Thoracic aorta (tissue), 2 donors: Measurements from ENCODE around the gene ABLIM2. TPM values are rescaled to one million over a fixed set of nuclear protein-coding genes. Genes with fewer than 3 reads are reported as not detected.

Source experiments
- ATAC-seq: fragments of 150-250 bp; one replicate; pipeline ENCODE4 v1.8.0; 2017; ENCODE audit warnings: low read depth; ENCODE audit not compliant: insufficient number of reproducible peaks, low FRiP score
- DNase-seq: peaks from one replicate; pipeline ENCODE4 v3.0.0-alpha.2; 2020; ENCODE audit warnings: low spot score
- H3K27ac ChIP-seq, 2 donors: fragments of 200-600 bp; sonication (generic); 1 replicate in 1 of 2; 2 replicates in 1 of 2; pipeline ENCODE4 v1.5.1; 2016; ENCODE audit warnings: mild to moderate bottlenecking in 2 of 2, moderate library complexity in 2 of 2
- H3K27me3 ChIP-seq: fragments of 200-600 bp; sonication (generic); replicated peaks from 2 replicates; pipeline ENCODE4 v1.6.0; 2016; ENCODE audit warnings: mild to moderate bottlenecking; ENCODE audit not compliant: insufficient read depth
- H3K36me3 ChIP-seq: fragments of 200-600 bp; sonication (generic); one replicate; pipeline ENCODE4 v1.5.1; 2016
- H3K4me1 ChIP-seq, 2 donors: fragments of 200-600 bp; sonication (generic); 1 replicate in 1 of 2; 2 replicates in 1 of 2; pipeline versions ENCODE4 v1.5.1 to v1.6.0; 2016; ENCODE audit warnings: low read depth in 2 of 2, mild to moderate bottlenecking in 1 of 2; ENCODE audit not compliant: control insufficient read depth in 1 of 2
- H3K4me3 ChIP-seq: fragments of 200-600 bp; sonication (generic); 2 replicates; pipeline ENCODE4 v1.5.1; 2016; ENCODE audit warnings: mild to moderate bottlenecking
- H3K9me3 ChIP-seq: fragments of 200-600 bp; sonication (generic); 2 replicates; pipeline ENCODE4 v1.5.1; 2016
- total RNA-seq, 2 donors: library from RNA; depleted of rRNA; stranded (reverse); fragments of >200 nt; gene quantifications; one replicate each; pipeline versions ENCODE4 v1.1.0 to v1.2.3, GENCODE V29; 2016
- TF ChIP-seq, protein P1 (sequence below): fragments of 200-600 bp; sonication (generic); IDR thresholded peaks from one replicate; pipeline ENCODE4 v1.5.1; 2019; ENCODE audit warnings: antibody characterized with exemption

ABLIM2 gene
- total RNA-seq, 2 donors from 2014 or later = 25.6 to 28.6 TPM

DNA sequence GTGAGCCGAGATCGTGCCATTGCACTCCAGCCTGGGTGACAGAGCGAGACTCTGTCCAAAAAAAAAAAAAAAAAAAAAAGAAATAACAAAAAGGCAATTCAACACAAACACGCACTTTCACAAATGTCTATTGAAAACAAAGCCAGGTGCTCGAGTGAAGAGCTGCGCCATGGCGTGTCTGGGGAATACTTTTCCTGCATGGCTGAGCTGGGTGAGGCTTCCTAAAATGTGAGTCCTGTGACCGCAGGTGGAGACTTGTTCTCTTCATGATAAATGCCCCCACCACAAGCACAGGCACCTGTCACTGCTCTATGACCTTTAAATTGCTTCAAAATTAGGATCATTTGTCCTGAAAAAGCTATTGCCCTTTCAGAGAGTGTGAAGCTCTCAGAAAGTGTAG is 4.0 kb upstream of the ABLIM2 start:
- Histone ChIP-seq H3K36me3 (no peaks in the 10 kb centered on the region), H3K27ac (no peak overlapping the region), H3K4me3 (no peak overlapping the region), H3K27me3 (no peaks in the 10 kb centered on the region), H3K4me1 (peaks cover 12 to 21% of the 10 kb centered on the region in 2 donors), H3K9me3 (no peaks in the 10 kb centered on the region)
- TF ChIP-seq, protein P1, sequence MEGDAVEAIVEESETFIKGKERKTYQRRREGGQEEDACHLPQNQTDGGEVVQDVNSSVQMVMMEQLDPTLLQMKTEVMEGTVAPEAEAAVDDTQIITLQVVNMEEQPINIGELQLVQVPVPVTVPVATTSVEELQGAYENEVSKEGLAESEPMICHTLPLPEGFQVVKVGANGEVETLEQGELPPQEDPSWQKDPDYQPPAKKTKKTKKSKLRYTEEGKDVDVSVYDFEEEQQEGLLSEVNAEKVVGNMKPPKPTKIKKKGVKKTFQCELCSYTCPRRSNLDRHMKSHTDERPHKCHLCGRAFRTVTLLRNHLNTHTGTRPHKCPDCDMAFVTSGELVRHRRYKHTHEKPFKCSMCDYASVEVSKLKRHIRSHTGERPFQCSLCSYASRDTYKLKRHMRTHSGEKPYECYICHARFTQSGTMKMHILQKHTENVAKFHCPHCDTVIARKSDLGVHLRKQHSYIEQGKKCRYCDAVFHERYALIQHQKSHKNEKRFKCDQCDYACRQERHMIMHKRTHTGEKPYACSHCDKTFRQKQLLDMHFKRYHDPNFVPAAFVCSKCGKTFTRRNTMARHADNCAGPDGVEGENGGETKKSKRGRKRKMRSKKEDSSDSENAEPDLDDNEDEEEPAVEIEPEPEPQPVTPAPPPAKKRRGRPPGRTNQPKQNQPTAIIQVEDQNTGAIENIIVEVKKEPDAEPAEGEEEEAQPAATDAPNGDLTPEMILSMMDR = no peak
- ATAC-seq (no peak), DNase-seq (no peak)

- Histone ChIP-seq H3K27me3 (no peaks in the 10 kb centered on the region), H3K9me3 (no peaks in the 10 kb centered on the region), H3K4me1 (peaks cover 15 to 40% of the 10 kb centered on the region in 2 donors), H3K4me3 (no peak overlapping the region), H3K27ac (no peak overlapping the region), H3K36me3 (no peaks in the 10 kb centered on the region)
- DNase-seq (no peak), ATAC-seq (no peak)
- TF ChIP-seq, protein P1 = no peak
These were observed 2.0 kb upstream of the ABLIM2 start for GRCh38 chr4:8160572-8160971.

- TF ChIP-seq, protein P1 = no peak
- H3K4me3 ChIP-seq = no peak overlapping the region
- ATAC-seq = no peak
- DNase-seq = no peak
- peaks cover 15 to 44% of the 10 kb centered on the region in 2 donors for H3K4me1 ChIP-seq
- H3K9me3 ChIP-seq = no peaks in the 10 kb centered on the region
- no peak overlapping the region for H3K27ac ChIP-seq
- no peaks in the 10 kb centered on the region for H3K27me3 ChIP-seq
- no peaks in the 10 kb centered on the region for H3K36me3 ChIP-seq
These were observed 1.6 kb upstream of the ABLIM2 start for GRCh38 chr4:8160233-8160560.

DNA sequence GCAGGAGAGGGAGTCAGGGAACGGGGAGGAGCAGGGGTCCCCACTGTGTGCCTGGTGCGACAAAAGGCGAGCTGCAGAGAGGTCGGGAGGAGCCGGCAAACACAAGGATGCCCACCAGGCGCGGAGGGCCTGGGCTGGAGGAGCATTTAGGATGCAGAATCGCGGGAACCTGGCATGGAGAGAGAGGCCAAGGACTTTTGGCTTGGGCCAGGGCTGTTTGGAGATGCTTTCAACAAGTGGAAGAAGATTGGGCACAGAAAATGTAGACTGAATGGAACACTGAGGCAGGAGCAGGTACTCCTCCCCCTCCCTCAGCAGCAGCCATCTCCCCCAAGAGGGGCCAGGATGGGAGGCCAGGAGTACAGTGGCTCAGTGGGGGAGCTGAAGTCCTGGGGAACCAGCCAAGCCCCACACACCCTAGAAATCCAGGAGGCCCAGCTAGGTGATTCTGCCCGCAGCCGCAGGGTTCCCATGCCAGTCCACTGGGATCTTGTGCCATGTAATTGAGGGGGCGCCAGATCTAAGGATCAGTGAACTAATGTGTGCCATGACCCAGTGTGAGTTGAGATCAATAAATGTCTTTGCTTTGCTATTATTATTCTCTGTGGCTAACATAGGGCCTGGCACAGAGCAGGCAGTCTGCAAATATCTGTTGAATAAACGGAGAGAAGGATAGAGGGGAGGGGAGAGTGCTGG is 1.1 kb upstream of the ABLIM2 start:
- DNase-seq = no peak
- no peaks in the 10 kb centered on the region for H3K9me3 ChIP-seq
- peak overlapping the region; percentile 91 for H3K4me3 ChIP-seq
- ATAC-seq = no peak
- peaks cover 15 to 47% of the 10 kb centered on the region in 2 donors for H3K4me1 ChIP-seq
- H3K36me3 ChIP-seq = no peaks in the 10 kb centered on the region
- TF ChIP-seq, protein P1 = no peak
- H3K27me3 ChIP-seq = no peaks in the 10 kb centered on the region
- no peak overlapping the region for H3K27ac ChIP-seq

DNA sequence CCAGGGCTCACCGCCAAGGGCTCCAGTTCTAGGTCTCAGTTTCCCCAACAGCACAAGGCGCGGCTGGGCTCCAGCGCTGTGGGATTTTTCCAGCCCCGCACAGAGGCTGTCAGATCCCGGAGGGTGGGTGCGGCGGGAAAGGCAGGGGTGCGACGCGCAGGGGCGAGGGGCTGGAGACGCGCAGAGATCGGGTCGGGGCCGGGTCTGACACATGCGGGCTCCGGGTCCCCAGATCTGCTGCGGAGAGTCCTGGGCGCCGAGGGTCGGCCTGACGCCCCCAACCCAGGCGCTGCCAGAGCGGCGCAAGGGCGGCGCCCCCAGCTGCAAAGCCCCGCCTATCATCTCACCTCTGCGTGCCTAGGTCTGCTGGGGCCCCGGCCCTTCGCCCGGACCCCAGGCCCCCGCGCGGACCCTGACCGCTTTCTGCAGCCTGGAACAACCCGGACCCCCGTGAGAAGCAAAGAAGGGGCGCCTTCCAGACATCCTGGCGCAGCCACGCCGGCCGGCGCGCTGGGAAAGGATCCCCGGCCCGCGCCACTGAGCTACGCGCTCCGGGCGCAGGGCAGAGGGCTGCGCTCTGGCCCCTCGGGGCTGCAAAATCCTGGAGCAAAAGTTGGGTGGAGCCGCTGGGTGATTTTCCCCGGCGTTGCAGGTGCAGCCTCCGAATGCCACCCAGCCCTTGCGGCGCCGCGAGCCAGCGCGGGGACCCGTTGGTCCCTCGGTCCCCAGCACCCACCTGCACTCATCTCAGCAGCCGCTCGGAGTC is 486 bp downstream of the ABLIM2 start:
- no peaks in the 10 kb centered on the region for H3K9me3 ChIP-seq
- no peaks in the 10 kb centered on the region for H3K36me3 ChIP-seq
- no peak for DNase-seq
- no peaks in the 10 kb centered on the region for H3K27me3 ChIP-seq
- TF ChIP-seq, protein P1 = peak; percentile 2
- peak overlapping the region; percentile 34 to 50 for H3K27ac ChIP-seq
- peaks cover 15 to 47% of the 10 kb centered on the region in 2 donors for H3K4me1 ChIP-seq
- ATAC-seq = no peak
- H3K4me3 ChIP-seq = peak overlapping the region; percentile 91
